IMR-90 (cell line): ENCODE measurements around the gene SH3BP2. TPM values are rescaled to one million over a fixed set of nuclear protein-coding genes. Genes with fewer than 3 reads are reported as not detected.

Source experiments
- ATAC-seq: fragments of 200-7000 bp; cut with Tn5 transposase; 2 replicates; pipeline ENCODE4 v1.9.1; 2020; ENCODE audit warnings: low read depth, mild to moderate bottlenecking, moderate library complexity
- BruUV-seq: library from RNA; stranded (reverse); fragments of 400-500 nt; replicated peaks from 2 replicates; lab custom pipeline; 2021; lab: Mats Ljungman, UMichigan
- CTCF ChIA-PET: fragments of 300-600 bp; formaldehyde crosslinking; extraction: SDS; loops from one replicate; lab custom pipeline; 2021; ENCODE audit warnings: antibody characterized with exemption; lab: Yijun Ruan, JAX
- POLR2A ChIA-PET: fragments of 300-600 bp; sonication (Branson Sonifier 250); formaldehyde crosslinking; loops from one replicate; lab custom pipeline; 2022; ENCODE audit warnings: antibody characterized with exemption; ENCODE audit not compliant: unreplicated experiment; lab: Charles Lee
- DNase-seq: peaks from one replicate; pipeline ENCODE4 v3.0.0; 2013
- H2AFZ ChIP-seq: replicated peaks from 2 replicates; pipeline ENCODE3; 2013; ENCODE audit warnings: low read length, mild to moderate bottlenecking; ENCODE audit not compliant: poor library complexity
- H2AK5ac ChIP-seq: 2 replicates; pipeline ENCODE4 v1.6.1; 2013; ENCODE audit warnings: low read depth, low read length, inconsistent platforms
- H2AK9ac ChIP-seq: replicated peaks from 2 replicates; pipeline ENCODE3; 2013; ENCODE audit warnings: mild to moderate bottlenecking, low read depth, low read length, moderate library complexity; ENCODE audit not compliant: poor library complexity
- H2BK120ac ChIP-seq: 2 replicates; pipeline ENCODE4 v1.6.1; 2013; ENCODE audit warnings: low read depth, low read length, inconsistent platforms
- H2BK15ac ChIP-seq: 3 replicates; pipeline ENCODE4 v1.6.1; 2013; ENCODE audit warnings: low read depth, low read length, inconsistent platforms
- H2BK20ac ChIP-seq: 2 replicates; pipeline ENCODE4 v1.6.1; 2013; ENCODE audit warnings: low read depth, mild to moderate bottlenecking, inconsistent platforms, low read length, moderate library complexity
- H2BK5ac ChIP-seq: 2 replicates; pipeline ENCODE4 v1.6.1; 2013; ENCODE audit warnings: mild to moderate bottlenecking, low read depth, low read length, inconsistent platforms; ENCODE audit not compliant: poor library complexity, severe bottlenecking
- H3K14ac ChIP-seq: replicated peaks from 2 replicates; pipeline ENCODE4 v1.6.1; 2013; ENCODE audit warnings: low read depth, low read length, inconsistent platforms
- H3K18ac ChIP-seq: 2 replicates; pipeline ENCODE4 v1.6.1; 2013; ENCODE audit warnings: low read depth, low read length, control low read depth
- H3K23ac ChIP-seq: 2 replicates; pipeline ENCODE4 v1.6.1; 2013; ENCODE audit warnings: low read depth, low read length, inconsistent platforms
- H3K27ac ChIP-seq: 2 replicates; pipeline ENCODE4 v1.5.1; 2013; ENCODE audit warnings: mild to moderate bottlenecking, control low read depth, low read length; ENCODE audit not compliant: insufficient read depth
- H3K27me3 ChIP-seq: 2 replicates; pipeline ENCODE4 v1.6.1; 2013; ENCODE audit warnings: low read length; ENCODE audit not compliant: control insufficient read depth, insufficient read depth
- H3K36me3 ChIP-seq: 2 replicates; pipeline ENCODE4 v1.6.1; 2013; ENCODE audit warnings: low read length, mixed read lengths; ENCODE audit not compliant: control insufficient read depth, insufficient read depth
- H3K4ac ChIP-seq: 2 replicates; pipeline ENCODE4 v1.6.1; 2013; ENCODE audit warnings: low read depth, low read length, inconsistent platforms
- H3K4me1 ChIP-seq: 2 replicates; pipeline ENCODE4 v1.6.1; 2013; ENCODE audit warnings: low read length, mixed read lengths; ENCODE audit not compliant: control insufficient read depth, insufficient read depth
- H3K4me2 ChIP-seq: 2 replicates; pipeline ENCODE4 v1.6.1; 2013; ENCODE audit warnings: low read depth, mild to moderate bottlenecking, control low read depth, low read length, moderate library complexity
- H3K4me3 ChIP-seq: 2 replicates; pipeline ENCODE4 v1.5.1; 2013; ENCODE audit warnings: low read depth, mild to moderate bottlenecking, control low read depth, low read length, moderate library complexity; ENCODE audit not compliant: insufficient read depth
- H3K56ac ChIP-seq: 2 replicates; pipeline ENCODE4 v1.6.1; 2013; ENCODE audit warnings: low read length, inconsistent platforms; ENCODE audit not compliant: insufficient read depth; ENCODE audit errors: extremely low read depth
- H3K79me1 ChIP-seq, 2 experiments: 2 replicates each; pipeline ENCODE4 v1.6.1; 2013; ENCODE audit warnings: low read length in 2 of 2, inconsistent platforms in 1 of 2, low read depth in 1 of 2
- H3K9ac ChIP-seq: 2 replicates; pipeline ENCODE4 v1.6.1; 2013; ENCODE audit warnings: low read depth, low read length, control low read depth
- H3K9me1 ChIP-seq: 2 replicates; pipeline ENCODE4 v1.6.1; 2013; ENCODE audit warnings: low read length, inconsistent platforms; ENCODE audit not compliant: insufficient read depth
- H3K9me3 ChIP-seq: 2 replicates; pipeline ENCODE4 v1.6.1; 2013; ENCODE audit warnings: low read length; ENCODE audit not compliant: control insufficient read depth, insufficient read depth
- H4K20me1 ChIP-seq: 2 replicates; pipeline ENCODE4 v1.6.1; 2013; ENCODE audit warnings: low read length, inconsistent platforms; ENCODE audit not compliant: insufficient read depth
- H4K5ac ChIP-seq: 2 replicates; pipeline ENCODE4 v1.6.1; 2013; ENCODE audit warnings: mild to moderate bottlenecking, low read depth, low read length, control low read depth
- H4K8ac ChIP-seq, 2 experiments: 2 replicates each; pipeline ENCODE4 v1.6.1; 2013; ENCODE audit warnings: low read depth in 2 of 2, low read length in 2 of 2, control low read depth in 1 of 2, inconsistent platforms in 1 of 2
- H4K91ac ChIP-seq: 2 replicates; pipeline ENCODE4 v1.6.1; 2013; ENCODE audit warnings: low read depth, low read length, inconsistent platforms; ENCODE audit not compliant: insufficient read depth
- BHLHE40 ChIP-seq: fragments of 150-350 bp; IDR thresholded peaks from 2 replicates; pipeline ENCODE4 v1.6.1; 2016; ENCODE audit warnings: mild to moderate bottlenecking, low read depth, low read length
- CEBPB ChIP-seq: IDR thresholded peaks from 2 replicates; pipeline ENCODE4 v1.6.1; 2012; ENCODE audit warnings: low read depth, low read length, improper control_type of control experiment
- CHD1 ChIP-seq: IDR thresholded peaks from 2 replicates; pipeline ENCODE4 v1.6.1; 2012; ENCODE audit warnings: low read depth, low read length, improper control_type of control experiment
- FOS ChIP-seq: fragments of 150-350 bp; IDR thresholded peaks from 2 replicates; pipeline ENCODE4 v1.6.1; 2016; ENCODE audit warnings: low read depth, low read length
- MAFK ChIP-seq: IDR thresholded peaks from 2 replicates; pipeline ENCODE4 v1.6.1; 2012; ENCODE audit warnings: low read depth, low read length, improper control_type of control experiment
- MAZ ChIP-seq: IDR thresholded peaks from 2 replicates; pipeline ENCODE4 v1.6.1; 2012; ENCODE audit warnings: low read depth, mild to moderate bottlenecking, low read length, improper control_type of control experiment, moderate library complexity, borderline replicate concordance
- MXI1 ChIP-seq: IDR thresholded peaks from 2 replicates; pipeline ENCODE4 v1.6.1; 2012; ENCODE audit warnings: low read depth, mild to moderate bottlenecking, low read length, moderate library complexity, borderline replicate concordance
- NFE2L2 ChIP-seq: fragments of 150-350 bp; IDR thresholded peaks from 2 replicates; pipeline ENCODE4 v1.6.1; 2016; ENCODE audit warnings: low read depth, mild to moderate bottlenecking, low read length
- POLR2A ChIP-seq: IDR thresholded peaks from 2 replicates; pipeline ENCODE4 v1.6.1; 2012; ENCODE audit warnings: mild to moderate bottlenecking, low read depth, low read length
- RAD21 ChIP-seq: IDR thresholded peaks from 2 replicates; pipeline ENCODE4 v1.6.1; 2012; ENCODE audit warnings: low read length, improper control_type of control experiment
- RCOR1 ChIP-seq: IDR thresholded peaks from 2 replicates; pipeline ENCODE4 v1.6.1; 2012; ENCODE audit warnings: mild to moderate bottlenecking, low read length, improper control_type of control experiment; ENCODE audit not compliant: insufficient replicate concordance
- RFX5 ChIP-seq: IDR thresholded peaks from 2 replicates; pipeline ENCODE4 v1.8.0; 2012; ENCODE audit warnings: low read depth, mild to moderate bottlenecking, low read length, moderate library complexity
- SMC3 ChIP-seq: fragments of 150-350 bp; IDR thresholded peaks from 2 replicates; pipeline ENCODE4 v1.6.1; 2016; ENCODE audit warnings: low read depth, mild to moderate bottlenecking, antibody characterized with exemption, low read length, moderate library complexity
- WGBS, 2 experiments: methylation state at CpG; one replicate each; pipeline versions ENCODE4 v1.1.5 to v1.1.7; 2013; ENCODE audit warnings: missing lambda C conversion rate in 2 of 2; ENCODE audit not compliant: insufficient read length in 1 of 2; ENCODE audit errors: extremely low coverage in 2 of 2; 5-methylcytosine and 5-hydroxymethylcytosine counted together
- dilution Hi-C: fragments of 300-500 bp; cut with HindIII; formaldehyde crosslinking; loops from one replicate; pipeline ENCODE4 v1.14.3; 2018; ENCODE audit warnings: low sequenced_read_pairs; ENCODE audit not compliant: unreplicated experiment
- in situ Hi-C: fragments of 300-500 bp; cut with MboI; formaldehyde crosslinking; loops from 3 replicates; pipeline ENCODE4 v1.14.3; 2019; ENCODE audit warnings: low sequenced_read_pairs, inconsistent platforms, mixed read lengths
- intact Hi-C: fragments of 100-400 bp; cut with micrococcal nuclease; formaldehyde crosslinking; loops from 2 replicates; pipeline ENCODE4 v1.10.0; 2022
- polyA plus RNA-seq, 3 experiments: library from polyadenylated mRNA; depleted of rRNA; stranded (reverse); fragments of >200 nt; gene quantifications; 2 replicates each; pipeline ENCODE4 v1.2.3, GENCODE V29; 2012; ENCODE audit warnings: low replicate concordance in 1 of 3
- total RNA-seq: library from RNA; depleted of rRNA; stranded (reverse); fragments of >200 nt; gene quantifications from 2 replicates; pipeline ENCODE4 v1.2.3, GENCODE V29; 2012
- TF ChIP-seq, protein P1 (sequence below): conservative IDR thresholded peaks from 2 replicates; pipeline ENCODE4 v1.5.1; 2012; ENCODE audit warnings: mild to moderate bottlenecking, low read depth, low read length, improper control_type of control experiment
- TF ChIP-seq, protein P2 (sequence below): fragments of 150-350 bp; IDR thresholded peaks from 2 replicates; pipeline ENCODE4 v1.6.1; 2016; ENCODE audit warnings: low read depth, mild to moderate bottlenecking, low read length, moderate library complexity, borderline replicate concordance
- TF ChIP-seq, protein P3 (sequence below): fragments of 150-350 bp; IDR thresholded peaks from 2 replicates; pipeline ENCODE4 v1.6.1; 2017; ENCODE audit warnings: mild to moderate bottlenecking, antibody characterized with exemption, low read length, low read depth

Gene SH3BP2
- total and polyA plus RNA-seq, 2 of the 4 experiments (the other 2 are of a cell fraction), result 9.0 to 37.2 TPM

DNA sequence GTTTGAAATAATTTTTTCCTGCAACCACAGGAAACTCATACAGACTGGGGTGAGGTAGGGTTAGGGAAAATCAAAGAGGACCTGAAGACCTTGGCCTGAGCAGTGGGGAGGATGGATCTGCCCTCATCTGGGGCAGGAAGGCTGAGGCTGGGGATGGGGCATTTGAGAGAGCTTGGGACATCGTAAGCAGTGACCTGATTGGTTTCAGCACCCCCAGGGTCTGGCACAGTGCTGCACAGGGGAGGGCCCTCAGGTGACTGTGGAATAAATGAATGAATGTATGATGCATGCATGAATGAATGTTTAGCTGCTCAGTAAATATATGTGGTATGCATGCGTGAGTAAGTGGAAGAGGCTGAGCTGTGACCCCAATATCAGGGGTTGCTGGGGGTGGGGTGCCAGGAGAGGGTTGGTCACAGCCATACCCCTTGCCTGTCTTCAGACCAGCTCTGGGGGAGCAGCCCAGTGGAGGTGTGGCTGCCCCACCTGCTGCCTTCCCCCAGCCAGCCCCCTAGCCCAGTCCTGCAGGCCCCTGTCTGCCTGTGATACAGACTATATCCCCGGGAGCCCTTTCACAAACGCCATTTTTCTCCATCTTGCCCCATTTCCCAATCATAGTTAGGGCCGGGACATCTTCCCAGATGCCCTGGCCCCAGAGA is 25.7 kb upstream of the SH3BP2 start:
- intact Hi-C loops (no loop called here), in situ Hi-C loops (loop anchor here (25.0 kb wide), 1 partner anchor 270 kb away; no protein-coding TSS in a partner anchor), dilution Hi-C loops (no loop called here)
- H4K20me1 ChIP-seq, result no peaks in the 10 kb centered on the region
- POLR2A ChIA-PET, result no interaction called here
- H2BK120ac ChIP-seq, result no peak overlapping the region
- no peak overlapping the region for H2BK20ac ChIP-seq
- no peak overlapping the region for H2AK9ac ChIP-seq
- H3K56ac ChIP-seq, result no peak overlapping the region
- H3K23ac ChIP-seq, result no peak overlapping the region
- no peak overlapping the region for H4K91ac ChIP-seq
- no peaks in the 10 kb centered on the region for H3K79me1 ChIP-seq
- no peak overlapping the region for H3K4ac ChIP-seq
- WGBS, 2 experiments, result 91% methylated on average over 5 of the region's 5 CpGs; no CpG with 5 or more reads in 1 of the 2 experiments
- BruUV-seq, result no TSS peak
- H4K5ac ChIP-seq, result no peak overlapping the region
- no peak overlapping the region for H2AFZ ChIP-seq
- no peak overlapping the region for H4K8ac ChIP-seq
- no peak overlapping the region for H3K27ac ChIP-seq
- CTCF ChIA-PET, result no interaction called here
- H3K36me3 ChIP-seq, result no peaks in the 10 kb centered on the region
- no peak for DNase-seq
- no peaks in the 10 kb centered on the region for H3K9me1 ChIP-seq
- no peak overlapping the region for H3K14ac ChIP-seq
- TF ChIP-seq MXI1 (no peak), SMC3 (no peak), NFE2L2 (no peak), FOS (no peak), RCOR1 (no peak), POLR2A (no peak), RAD21 (no peak), CHD1 (no peak), MAFK (no peak), CEBPB (no peak), MAZ (no peak), RFX5 (no peak), BHLHE40 (no peak)
- TF ChIP-seq, protein P1, sequence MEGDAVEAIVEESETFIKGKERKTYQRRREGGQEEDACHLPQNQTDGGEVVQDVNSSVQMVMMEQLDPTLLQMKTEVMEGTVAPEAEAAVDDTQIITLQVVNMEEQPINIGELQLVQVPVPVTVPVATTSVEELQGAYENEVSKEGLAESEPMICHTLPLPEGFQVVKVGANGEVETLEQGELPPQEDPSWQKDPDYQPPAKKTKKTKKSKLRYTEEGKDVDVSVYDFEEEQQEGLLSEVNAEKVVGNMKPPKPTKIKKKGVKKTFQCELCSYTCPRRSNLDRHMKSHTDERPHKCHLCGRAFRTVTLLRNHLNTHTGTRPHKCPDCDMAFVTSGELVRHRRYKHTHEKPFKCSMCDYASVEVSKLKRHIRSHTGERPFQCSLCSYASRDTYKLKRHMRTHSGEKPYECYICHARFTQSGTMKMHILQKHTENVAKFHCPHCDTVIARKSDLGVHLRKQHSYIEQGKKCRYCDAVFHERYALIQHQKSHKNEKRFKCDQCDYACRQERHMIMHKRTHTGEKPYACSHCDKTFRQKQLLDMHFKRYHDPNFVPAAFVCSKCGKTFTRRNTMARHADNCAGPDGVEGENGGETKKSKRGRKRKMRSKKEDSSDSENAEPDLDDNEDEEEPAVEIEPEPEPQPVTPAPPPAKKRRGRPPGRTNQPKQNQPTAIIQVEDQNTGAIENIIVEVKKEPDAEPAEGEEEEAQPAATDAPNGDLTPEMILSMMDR, result no peak
- TF ChIP-seq, protein P2, sequence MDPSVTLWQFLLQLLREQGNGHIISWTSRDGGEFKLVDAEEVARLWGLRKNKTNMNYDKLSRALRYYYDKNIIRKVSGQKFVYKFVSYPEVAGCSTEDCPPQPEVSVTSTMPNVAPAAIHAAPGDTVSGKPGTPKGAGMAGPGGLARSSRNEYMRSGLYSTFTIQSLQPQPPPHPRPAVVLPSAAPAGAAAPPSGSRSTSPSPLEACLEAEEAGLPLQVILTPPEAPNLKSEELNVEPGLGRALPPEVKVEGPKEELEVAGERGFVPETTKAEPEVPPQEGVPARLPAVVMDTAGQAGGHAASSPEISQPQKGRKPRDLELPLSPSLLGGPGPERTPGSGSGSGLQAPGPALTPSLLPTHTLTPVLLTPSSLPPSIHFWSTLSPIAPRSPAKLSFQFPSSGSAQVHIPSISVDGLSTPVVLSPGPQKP, result no peak
- TF ChIP-seq, protein P3, sequence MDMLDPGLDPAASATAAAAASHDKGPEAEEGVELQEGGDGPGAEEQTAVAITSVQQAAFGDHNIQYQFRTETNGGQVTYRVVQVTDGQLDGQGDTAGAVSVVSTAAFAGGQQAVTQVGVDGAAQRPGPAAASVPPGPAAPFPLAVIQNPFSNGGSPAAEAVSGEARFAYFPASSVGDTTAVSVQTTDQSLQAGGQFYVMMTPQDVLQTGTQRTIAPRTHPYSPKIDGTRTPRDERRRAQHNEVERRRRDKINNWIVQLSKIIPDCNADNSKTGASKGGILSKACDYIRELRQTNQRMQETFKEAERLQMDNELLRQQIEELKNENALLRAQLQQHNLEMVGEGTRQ, result no peak
- H3K9me3 ChIP-seq, result no peaks in the 10 kb centered on the region
- H3K9ac ChIP-seq, result no peak overlapping the region
- no peak overlapping the region for H2AK5ac ChIP-seq
- no peaks in the 10 kb centered on the region for H3K27me3 ChIP-seq
- no peak overlapping the region for H2BK5ac ChIP-seq
- no peak for ATAC-seq
- H2BK15ac ChIP-seq, result no peak overlapping the region
- H3K4me2 ChIP-seq, result no peak overlapping the region
- no peak overlapping the region for H3K18ac ChIP-seq
- peaks cover 8% of the 10 kb centered on the region; the same call in 1 of the 2 replicates for H3K4me1 ChIP-seq
- H3K4me3 ChIP-seq, result no peak overlapping the region
